ENCODE measurements around the gene PRKCA.

DNA sequence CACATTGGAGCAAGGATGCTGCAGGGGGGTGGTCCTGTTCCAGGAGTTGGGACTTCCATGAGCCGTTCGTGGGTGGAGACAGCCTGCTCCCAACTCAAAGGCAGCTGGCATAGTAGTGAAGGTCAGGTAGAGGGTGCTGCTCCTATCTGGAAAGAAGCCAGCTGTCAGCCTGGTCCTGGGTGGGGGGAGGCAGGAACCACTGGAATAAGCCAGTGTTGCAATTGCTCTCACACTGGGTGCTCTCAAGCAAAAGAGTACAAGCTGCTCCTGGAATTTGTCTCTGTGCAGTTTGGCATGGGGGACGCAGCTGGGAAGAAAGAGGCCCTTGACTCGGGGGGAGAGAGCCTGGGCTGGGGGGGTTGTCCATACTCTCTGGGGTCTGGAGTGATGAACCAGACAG lies 541.2 kb downstream of the PRKCA start:
- no peak for TF ChIP-seq RUNX3 (IDR thresholded peaks at IDR 0.05; ENCODE audit: low read length)
- TF ChIP-seq SP1 (IDR thresholded peaks at IDR 0.05; ENCODE audit: low read depth, low read length), result no peak
- TF ChIP-seq YY1 (IDR thresholded peaks at IDR 0.05; ENCODE audit: low read depth, low read length), result no peak
- no peak for TF ChIP-seq RAD51 (IDR thresholded peaks at IDR 0.05)
- no peak for TF ChIP-seq ZNF24 (IDR thresholded peaks at IDR 0.05)
- no peak for TF ChIP-seq KDM1A (IDR thresholded peaks at IDR 0.05; ENCODE audit: borderline replicate concordance)

Data from GM12878 (cell line).